Thoracic aorta (tissue), 2 donors: Measurements from ENCODE around the gene PTGDR2. TPM values are rescaled to one million over a fixed set of nuclear protein-coding genes. Genes with fewer than 3 reads are reported as not detected.

ENCODE experiments used
- ATAC-seq: fragments of 150-250 bp; one replicate; pipeline ENCODE4 v1.8.0; 2017; ENCODE audit warnings: low read depth; ENCODE audit not compliant: insufficient number of reproducible peaks, low FRiP score
- DNase-seq: peaks from one replicate; pipeline ENCODE4 v3.0.0-alpha.2; 2020; ENCODE audit warnings: low spot score
- H3K27ac ChIP-seq, 2 donors: fragments of 200-600 bp; sonication (generic); 1 replicate in 1 of 2; 2 replicates in 1 of 2; pipeline ENCODE4 v1.5.1; 2016; ENCODE audit warnings: mild to moderate bottlenecking in 2 of 2, moderate library complexity in 2 of 2
- H3K27me3 ChIP-seq: fragments of 200-600 bp; sonication (generic); replicated peaks from 2 replicates; pipeline ENCODE4 v1.6.0; 2016; ENCODE audit warnings: mild to moderate bottlenecking; ENCODE audit not compliant: insufficient read depth
- H3K36me3 ChIP-seq: fragments of 200-600 bp; sonication (generic); one replicate; pipeline ENCODE4 v1.5.1; 2016
- H3K4me1 ChIP-seq, 2 donors: fragments of 200-600 bp; sonication (generic); 1 replicate in 1 of 2; 2 replicates in 1 of 2; pipeline versions ENCODE4 v1.5.1 to v1.6.0; 2016; ENCODE audit warnings: low read depth in 2 of 2, mild to moderate bottlenecking in 1 of 2; ENCODE audit not compliant: control insufficient read depth in 1 of 2
- H3K4me3 ChIP-seq: fragments of 200-600 bp; sonication (generic); 2 replicates; pipeline ENCODE4 v1.5.1; 2016; ENCODE audit warnings: mild to moderate bottlenecking
- H3K9me3 ChIP-seq: fragments of 200-600 bp; sonication (generic); 2 replicates; pipeline ENCODE4 v1.5.1; 2016
- CTCF ChIP-seq: fragments of 200-600 bp; sonication (generic); IDR thresholded peaks from one replicate; pipeline ENCODE4 v1.5.1; 2019; ENCODE audit warnings: antibody characterized with exemption
- total RNA-seq, 2 donors: library from RNA; depleted of rRNA; stranded (reverse); fragments of >200 nt; gene quantifications; one replicate each; pipeline versions ENCODE4 v1.1.0 to v1.2.3, GENCODE V29; 2016

The PTGDR2 gene
- total RNA-seq, 2 donors from 2014 or later = 0.21 to 0.68 TPM

- Histone ChIP-seq H3K27me3 (no peaks in the 10 kb centered on the region), H3K4me1 (no peaks in the 10 kb centered on the region), H3K4me3 (no peak overlapping the region), H3K27ac (no peak overlapping the region), H3K36me3 (peaks cover 18% of the 10 kb centered on the region), H3K9me3 (no peaks in the 10 kb centered on the region)
- DNase-seq (no peak), ATAC-seq (no peak)
- TF ChIP-seq CTCF = no peak
These were observed 4.2 kb downstream of the PTGDR2 start for GRCh38 chr11:60851327-60852104.

GRCh38 chr11:60849641-60850520, 5.9 kb downstream of the PTGDR2 start:
- ATAC-seq (no peak), DNase-seq (no peak)
- no peak for TF ChIP-seq CTCF
- peaks cover 0 to under 1% of the 10 kb centered on the region in 2 donors for H3K4me1 ChIP-seq
- no peaks in the 10 kb centered on the region for H3K27me3 ChIP-seq
- H3K9me3 ChIP-seq = no peaks in the 10 kb centered on the region
- H3K27ac ChIP-seq = no peak overlapping the region
- H3K4me3 ChIP-seq = no peak overlapping the region
- peaks cover 18% of the 10 kb centered on the region for H3K36me3 ChIP-seq

GRCh38 chr11:60848714-60849151, 7.0 kb downstream of the PTGDR2 start:
- no peaks in the 10 kb centered on the region for H3K27me3 ChIP-seq

GRCh38 chr11:60847896-60848295, 7.9 kb downstream of the PTGDR2 start:
- no peak for TF ChIP-seq CTCF
- no peak for ATAC-seq
- peaks cover 17 to 18% of the 10 kb centered on the region in 2 donors for H3K4me1 ChIP-seq
- DNase-seq = no peak
- no peak overlapping the region for H3K4me3 ChIP-seq
- no peak overlapping the region for H3K27ac ChIP-seq
- H3K36me3 ChIP-seq = peaks cover 18% of the 10 kb centered on the region
- no peaks in the 10 kb centered on the region for H3K9me3 ChIP-seq
- no peaks in the 10 kb centered on the region for H3K27me3 ChIP-seq

More at GRCh38 chr11:60848714-60849151, 7.0 kb downstream of the PTGDR2 start:
- H3K4me1 ChIP-seq = peaks cover 9 to 12% of the 10 kb centered on the region in 2 donors
- TF ChIP-seq CTCF = no peak
- no peak overlapping the region for H3K27ac ChIP-seq
- H3K4me3 ChIP-seq = no peak overlapping the region
- DNase-seq = no peak
- no peak for ATAC-seq
- H3K9me3 ChIP-seq = no peaks in the 10 kb centered on the region
- H3K36me3 ChIP-seq = peaks cover 18% of the 10 kb centered on the region

GRCh38 chr11:60847281-60847680, 8.5 kb downstream of the PTGDR2 start:
- DNase-seq (no peak), ATAC-seq (no peak)
- Histone ChIP-seq H3K27me3 (no peaks in the 10 kb centered on the region), H3K4me3 (no peak overlapping the region), H3K36me3 (peaks cover 18% of the 10 kb centered on the region), H3K27ac (no peak overlapping the region), H3K9me3 (no peaks in the 10 kb centered on the region), H3K4me1 (peaks cover 20 to 24% of the 10 kb centered on the region in 2 donors)
- no peak for TF ChIP-seq CTCF
